KOPT-K1 (cell line): Measurements from ENCODE around the gene MRPL49.
A peak's percentile ranks its signal among the peaks of the same experiment; 100 is the strongest.

ENCODE experiments used
- H3K27ac ChIP-seq: fragments of 200-600 bp; sonication (generic); 2 replicates; pipeline ENCODE4 v1.5.1; 2016; ENCODE audit warnings: antibody characterized with exemption, mild to moderate bottlenecking, low read depth, low read length; ENCODE audit not compliant: poor library complexity, severe bottlenecking
- H3K36me3 ChIP-seq: fragments of 200-600 bp; sonication (generic); 2 replicates; pipeline ENCODE4 v1.5.1; 2017; ENCODE audit warnings: antibody characterized with exemption, mild to moderate bottlenecking, low read length, moderate library complexity; ENCODE audit not compliant: insufficient read depth
- H3K9me3 ChIP-seq: fragments of 200-600 bp; sonication (generic); 2 replicates; pipeline ENCODE4 v1.5.1; 2017; ENCODE audit warnings: antibody characterized with exemption, low read length, mild to moderate bottlenecking; ENCODE audit not compliant: insufficient read depth, poor library complexity, severe bottlenecking

MRPL49 gene

GRCh38 chr11:65120831-65121230 lies 1.3 kb upstream of the MRPL49 start:
- Histone ChIP-seq H3K9me3 (no peaks in the 10 kb centered on the region), H3K27ac (peak overlapping the region; percentile 80), H3K36me3 (peaks cover 61% of the 10 kb centered on the region)

DNA sequence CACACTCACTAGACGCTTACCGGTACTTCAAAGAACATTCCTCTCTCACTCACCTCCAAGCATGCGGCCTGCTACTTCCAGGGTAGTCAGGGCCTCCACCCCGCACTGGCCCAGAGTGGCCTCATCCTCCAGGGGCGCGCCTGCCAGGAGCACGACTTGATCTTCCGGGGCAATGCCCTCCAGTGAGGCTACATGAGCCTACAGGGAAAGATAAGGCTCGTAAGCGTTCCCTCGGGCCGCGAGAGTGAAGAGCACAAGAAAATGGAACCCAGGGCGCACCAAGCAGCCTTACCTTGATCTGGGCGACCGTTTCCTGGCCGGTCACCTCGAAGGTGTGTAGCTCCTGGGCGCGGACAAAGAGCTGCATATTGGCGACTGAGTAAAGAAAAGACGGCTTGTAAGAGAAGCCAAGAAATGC lies 665 bp upstream of the MRPL49 start:
- Histone ChIP-seq H3K9me3 (no peaks in the 10 kb centered on the region), H3K36me3 (peaks cover 63% of the 10 kb centered on the region), H3K27ac (peak overlapping the region; percentile 80)

- H3K36me3 ChIP-seq, result peaks cover 77% of the 10 kb centered on the region
- H3K27ac ChIP-seq, result no peak overlapping the region
- no peaks in the 10 kb centered on the region for H3K9me3 ChIP-seq
Measured at GRCh38 chr11:65124480-65125196, 2.5 kb downstream of the MRPL49 start.

GRCh38 chr11:65125197-65126056 lies 3.3 kb downstream of the MRPL49 start:
- H3K27ac ChIP-seq, result no peak overlapping the region

DNA sequence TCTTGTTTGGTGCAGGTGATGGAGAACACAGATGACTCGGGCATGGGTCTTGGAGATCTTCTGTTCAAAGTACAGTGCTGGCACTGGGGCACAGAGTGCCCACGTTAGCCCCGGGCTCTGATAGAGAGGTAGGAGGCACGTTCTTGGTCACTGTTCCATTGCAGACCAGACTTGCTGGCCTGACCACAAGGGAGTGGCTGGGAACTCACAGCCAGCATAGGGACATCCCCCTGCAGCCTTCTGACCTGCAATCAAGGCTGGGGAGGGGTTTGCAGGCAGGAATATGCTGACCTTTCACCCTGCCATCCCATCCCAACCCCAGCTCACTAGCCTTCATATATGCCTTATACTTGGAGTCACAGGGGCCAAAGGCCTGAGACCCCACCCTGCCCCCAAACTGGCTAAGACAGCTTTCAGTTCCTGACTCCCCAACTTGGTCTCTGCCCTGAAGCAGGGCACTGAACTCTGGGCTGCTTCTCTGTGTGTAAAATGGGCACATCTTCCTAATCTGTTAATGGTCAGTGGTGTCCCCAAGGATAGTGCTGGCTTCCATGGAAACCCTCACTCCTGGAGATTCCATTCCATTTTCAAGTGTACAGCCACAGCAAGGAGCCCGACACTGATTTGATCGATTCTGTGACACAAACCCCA lies 4.6 kb downstream of the MRPL49 start:
- Histone ChIP-seq H3K36me3 (peaks cover 80% of the 10 kb centered on the region), H3K27ac (no peak overlapping the region), H3K9me3 (no peaks in the 10 kb centered on the region)

More at GRCh38 chr11:65125197-65126056, 3.3 kb downstream of the MRPL49 start:
- H3K9me3 ChIP-seq, result no peaks in the 10 kb centered on the region
- H3K36me3 ChIP-seq, result peaks cover 77% of the 10 kb centered on the region

- H3K27ac ChIP-seq, result no peak overlapping the region
Measured at GRCh38 chr11:65127473-65128181, 5.5 kb downstream of the MRPL49 start.

DNA sequence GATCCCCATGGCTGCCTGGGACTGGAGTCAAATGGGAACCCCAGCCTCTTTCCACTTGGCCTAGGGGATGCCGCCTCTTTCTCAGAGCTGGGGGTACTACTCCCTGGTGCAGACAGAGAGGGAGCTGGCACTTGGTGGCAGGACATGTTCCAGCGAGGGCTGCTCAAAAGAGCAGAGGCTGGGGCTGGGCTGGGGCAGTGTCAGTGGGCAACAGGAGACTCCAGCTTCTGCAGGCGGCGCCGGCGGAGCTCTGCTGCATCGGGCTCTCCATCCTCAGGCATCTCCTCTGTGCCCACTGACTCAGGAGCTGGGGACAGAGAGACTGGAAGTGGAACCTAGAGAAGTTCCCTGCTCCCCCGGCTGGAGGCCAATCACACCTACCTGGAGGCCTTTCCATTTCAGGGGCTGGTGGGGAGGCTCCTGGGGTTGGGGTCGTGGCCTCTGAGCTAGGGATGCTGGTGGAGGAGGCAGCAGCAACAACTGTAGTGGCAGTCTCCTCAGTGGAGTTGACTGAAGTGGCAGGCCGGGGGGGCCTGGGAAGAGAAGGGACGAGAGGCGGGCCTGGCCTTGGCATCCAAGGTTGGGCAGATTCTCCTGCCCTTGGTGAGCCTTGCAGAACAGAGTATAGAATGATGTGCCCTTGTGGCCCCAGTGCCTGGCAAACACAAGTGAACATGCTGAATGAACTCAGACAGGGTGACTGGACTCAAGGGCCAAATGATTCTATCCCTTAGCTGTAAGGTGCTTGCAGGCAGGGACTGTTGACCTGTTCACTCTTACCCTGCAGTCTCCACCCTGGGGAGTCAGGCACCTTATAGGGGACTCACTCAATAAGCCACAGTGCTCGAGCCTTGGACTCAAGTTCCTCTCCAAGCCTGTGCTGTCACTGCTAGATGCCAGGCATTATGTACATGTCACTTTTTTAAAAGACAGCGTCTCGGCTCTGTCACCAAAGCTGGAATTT lies 6.3 kb downstream of the MRPL49 start:
- Histone ChIP-seq H3K27ac (no peak overlapping the region), H3K9me3 (no peaks in the 10 kb centered on the region), H3K36me3 (peaks cover 93% of the 10 kb centered on the region)

More at GRCh38 chr11:65127473-65128181, 5.5 kb downstream of the MRPL49 start:
- H3K36me3 ChIP-seq, result peaks cover 88% of the 10 kb centered on the region
- no peaks in the 10 kb centered on the region for H3K9me3 ChIP-seq

GRCh38 chr11:65129649-65130441 lies 7.7 kb downstream of the MRPL49 start:
- Histone ChIP-seq H3K27ac (no peak overlapping the region), H3K9me3 (no peaks in the 10 kb centered on the region), H3K36me3 (peaks cover 82% of the 10 kb centered on the region)

- H3K27ac ChIP-seq, result no peak overlapping the region
- no peaks in the 10 kb centered on the region for H3K9me3 ChIP-seq
- H3K36me3 ChIP-seq, result peaks cover 73% of the 10 kb centered on the region
Measured at GRCh38 chr11:65130631-65131416, 8.7 kb downstream of the MRPL49 start.

DNA sequence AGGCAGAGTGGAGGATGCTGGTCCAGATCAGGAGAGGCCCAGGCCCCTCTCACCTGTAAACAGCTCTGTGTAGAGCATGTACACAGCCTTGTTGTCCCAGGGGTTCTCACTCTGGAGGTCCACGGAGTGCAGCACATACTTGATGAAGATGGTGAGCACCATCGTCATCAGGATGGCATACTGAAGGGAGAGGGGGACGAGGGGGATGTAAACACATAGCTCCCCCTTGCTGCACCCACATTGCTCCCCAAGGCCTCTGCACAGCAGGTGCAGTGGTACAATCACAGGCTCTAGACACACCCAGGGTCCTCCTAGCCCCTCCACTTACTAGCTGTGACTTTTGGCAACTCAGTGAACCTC lies 9.3 kb downstream of the MRPL49 start:
- Histone ChIP-seq H3K27ac (no peak overlapping the region), H3K9me3 (no peaks in the 10 kb centered on the region), H3K36me3 (peaks cover 67% of the 10 kb centered on the region)

- H3K9me3 ChIP-seq, result no peaks in the 10 kb centered on the region
- H3K36me3 ChIP-seq, result peaks cover 62% of the 10 kb centered on the region
- H3K27ac ChIP-seq, result no peak overlapping the region
Measured at GRCh38 chr11:65131895-65132237, 9.7 kb downstream of the MRPL49 start.

- no peaks in the 10 kb centered on the region for H3K9me3 ChIP-seq
- peaks cover 57% of the 10 kb centered on the region for H3K36me3 ChIP-seq
- no peak overlapping the region for H3K27ac ChIP-seq
Measured at GRCh38 chr11:65132238-65132987, 10.3 kb downstream of the MRPL49 start.
